ENCODE data around the gene SLC2A14. TPM values are rescaled to one million over a fixed set of nuclear protein-coding genes. Genes with fewer than 3 reads are reported as not detected.
"Not testable (repeated sequence)": the region's sequence is repeated elsewhere in the genome, so short reads cannot be mapped to it uniquely, and the experiment has no call there.

The SLC2A14 gene
- polyA plus RNA-seq, 1 experiment: 0.17 TPM

DNA sequence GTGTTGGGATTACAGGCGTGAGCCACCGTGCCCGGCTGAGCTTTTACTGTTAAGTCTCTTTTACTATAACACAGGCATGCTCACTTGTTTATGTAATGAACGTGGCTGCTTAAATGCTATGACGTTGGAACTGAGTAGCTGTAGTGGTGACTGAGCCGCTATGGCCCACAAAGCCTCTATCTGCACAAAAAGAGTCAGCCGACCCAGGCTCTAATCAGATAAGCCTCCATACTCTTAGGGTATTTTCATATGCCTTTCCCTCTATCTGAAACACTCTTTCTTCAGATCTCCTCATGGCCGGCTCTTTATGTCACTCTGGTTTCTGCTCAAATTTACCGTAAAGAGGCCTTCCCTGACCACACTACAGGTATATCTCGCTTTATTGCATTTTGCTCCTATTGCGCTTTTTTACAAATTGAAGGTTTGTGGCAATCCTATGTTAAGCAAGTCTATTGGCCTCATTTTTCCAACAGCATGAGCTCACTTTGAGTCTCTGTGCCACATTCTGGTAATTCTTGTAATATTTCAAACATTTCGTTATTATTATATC is 8.0 kb downstream of the SLC2A14 start:
- DNase-seq (ENCODE audit: low read depth, low spot score): no peak
- Histone ChIP-seq H3K27me3 (ENCODE audit: control insufficient read depth, insufficient read depth, low read length) (no peaks in the 10 kb centered on the region), H3K27ac (ENCODE audit: low read depth, low read length) (no peak overlapping the region), H3K4me3 (ENCODE audit: low read depth, low read length) (no peak overlapping the region), H3K9me3 (ENCODE audit: control insufficient read depth, insufficient read depth, low read length) (no peaks in the 10 kb centered on the region)
- TF ChIP-seq, protein P1, sequence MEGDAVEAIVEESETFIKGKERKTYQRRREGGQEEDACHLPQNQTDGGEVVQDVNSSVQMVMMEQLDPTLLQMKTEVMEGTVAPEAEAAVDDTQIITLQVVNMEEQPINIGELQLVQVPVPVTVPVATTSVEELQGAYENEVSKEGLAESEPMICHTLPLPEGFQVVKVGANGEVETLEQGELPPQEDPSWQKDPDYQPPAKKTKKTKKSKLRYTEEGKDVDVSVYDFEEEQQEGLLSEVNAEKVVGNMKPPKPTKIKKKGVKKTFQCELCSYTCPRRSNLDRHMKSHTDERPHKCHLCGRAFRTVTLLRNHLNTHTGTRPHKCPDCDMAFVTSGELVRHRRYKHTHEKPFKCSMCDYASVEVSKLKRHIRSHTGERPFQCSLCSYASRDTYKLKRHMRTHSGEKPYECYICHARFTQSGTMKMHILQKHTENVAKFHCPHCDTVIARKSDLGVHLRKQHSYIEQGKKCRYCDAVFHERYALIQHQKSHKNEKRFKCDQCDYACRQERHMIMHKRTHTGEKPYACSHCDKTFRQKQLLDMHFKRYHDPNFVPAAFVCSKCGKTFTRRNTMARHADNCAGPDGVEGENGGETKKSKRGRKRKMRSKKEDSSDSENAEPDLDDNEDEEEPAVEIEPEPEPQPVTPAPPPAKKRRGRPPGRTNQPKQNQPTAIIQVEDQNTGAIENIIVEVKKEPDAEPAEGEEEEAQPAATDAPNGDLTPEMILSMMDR (IDR thresholded peaks at IDR 0.05; ENCODE audit: low read depth, low read length): no peak
- ChIA-PET CTCF (interaction anchor here (0.5 to 2.0 kb wide), 2 partner anchors 43 to 69 kb away, joined by 4 to 12 read pairs; no protein-coding TSS in a partner anchor), POLR2A (no interaction called here)

DNA sequence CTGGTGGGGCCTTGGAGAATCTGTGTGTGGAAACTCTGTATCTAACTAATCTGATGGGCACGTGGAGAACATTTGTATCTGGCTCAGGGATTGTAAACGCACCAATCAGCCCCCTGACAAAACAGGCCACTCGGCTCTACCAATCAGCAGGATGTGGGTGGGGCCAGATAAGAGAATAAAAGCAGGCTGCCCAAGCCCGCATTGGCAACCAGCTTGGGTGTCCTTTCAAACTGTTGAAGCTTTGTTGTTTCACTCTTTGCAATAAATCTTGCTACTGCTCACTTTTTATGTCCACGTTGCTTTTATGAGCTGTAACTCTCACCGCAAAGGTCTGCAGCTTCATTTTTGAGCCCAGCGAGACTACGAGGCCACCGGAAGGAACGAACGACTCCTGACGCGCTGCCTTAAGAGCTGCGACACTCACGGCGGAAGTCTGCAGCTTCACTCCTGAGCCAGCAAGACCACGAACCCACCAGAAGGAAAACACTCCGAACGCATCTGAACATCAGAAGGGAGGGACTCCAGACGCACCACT is 9.8 kb downstream of the SLC2A14 start:
- DNase-seq (ENCODE audit: low read depth, low spot score); H3K27me3 ChIP-seq (ENCODE audit: control insufficient read depth, insufficient read depth, low read length); POLR2A ChIA-PET; H3K9me3 ChIP-seq (ENCODE audit: control insufficient read depth, insufficient read depth, low read length); H3K27ac ChIP-seq (ENCODE audit: low read depth, low read length); H3K4me3 ChIP-seq (ENCODE audit: low read depth, low read length): not testable (repeated sequence)
- CTCF ChIA-PET: interaction anchor here (2.0 to 2.1 kb wide), 2 partner anchors 70 kb away, joined by 12 to 14 read pairs; no protein-coding TSS in a partner anchor

DNA sequence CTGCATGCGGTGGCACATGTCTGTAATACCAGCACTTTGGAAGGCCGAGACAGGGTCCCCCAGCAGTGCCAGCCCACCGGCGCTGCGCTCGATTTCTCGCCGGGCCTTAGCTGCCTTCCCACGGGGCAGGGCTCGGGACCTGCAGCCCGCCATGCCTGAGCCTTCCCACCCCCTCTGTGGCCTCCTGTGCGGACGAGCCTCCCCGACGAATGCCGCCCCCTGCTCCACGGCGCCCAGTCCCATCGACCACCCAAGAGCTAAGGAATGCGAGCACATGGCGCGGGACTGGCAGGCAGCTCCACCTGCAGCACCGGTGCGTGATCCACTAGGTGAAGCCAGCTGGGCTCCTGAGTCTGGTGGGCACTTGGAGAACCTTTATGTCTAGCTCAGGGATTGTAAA is 10.4 kb downstream of the SLC2A14 start:
- H3K27ac ChIP-seq (ENCODE audit: low read depth, low read length); H3K4me3 ChIP-seq (ENCODE audit: low read depth, low read length); H3K9me3 ChIP-seq (ENCODE audit: control insufficient read depth, insufficient read depth, low read length); POLR2A ChIA-PET; H3K27me3 ChIP-seq (ENCODE audit: control insufficient read depth, insufficient read depth, low read length); DNase-seq (ENCODE audit: low read depth, low spot score): not testable (repeated sequence)
- CTCF ChIA-PET: interaction anchor here (2.1 kb wide), 1 partner anchor 71 kb away, joined by 14 read pairs; no protein-coding TSS in a partner anchor

DNA sequence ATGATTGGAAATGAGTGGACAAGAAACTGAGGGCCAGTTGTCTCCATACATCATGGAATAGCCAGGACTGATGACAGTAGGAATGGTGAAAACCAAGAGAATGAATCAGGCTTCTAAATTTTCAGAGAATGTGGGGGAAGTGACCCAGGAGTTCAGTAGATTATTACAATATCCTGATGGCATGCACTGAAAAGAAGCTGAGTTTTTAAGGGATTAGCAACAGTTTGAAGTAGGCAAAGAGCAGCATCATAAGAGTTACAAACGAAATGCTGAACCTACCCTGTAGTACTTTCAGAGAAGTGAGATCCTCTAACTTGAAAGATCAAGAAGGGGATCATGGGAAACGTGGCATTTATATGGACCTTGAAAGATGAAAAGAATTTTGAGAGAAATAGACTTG is 13.2 kb downstream of the SLC2A14 start:
- H3K4me3 ChIP-seq (ENCODE audit: low read depth, low read length): no peak overlapping the region; the same call in 1 of the 2 replicates
- CTCF ChIA-PET: interaction anchor here (0.6 to 2.6 kb wide), 16 partner anchors 10 to 418 kb away, joined by 3 to 24 read pairs (median 5); no protein-coding TSS in a partner anchor
- POLR2A ChIA-PET: interaction anchor here (0.7 to 3.1 kb wide), 6 partner anchors 15 to 136 kb away, joined by 3 to 25 read pairs (median 6); partner anchors contain the start of gene SLC2A3
- no peaks in the 10 kb centered on the region for H3K27me3 ChIP-seq (ENCODE audit: control insufficient read depth, insufficient read depth, low read length)
- no peaks in the 10 kb centered on the region for H3K9me3 ChIP-seq (ENCODE audit: control insufficient read depth, insufficient read depth, low read length)
- H3K27ac ChIP-seq (ENCODE audit: low read depth, low read length): peak overlapping the region; percentile 98
- DNase-seq (ENCODE audit: low read depth, low spot score): peak; percentile 43
- TF ChIP-seq, protein P1 (IDR thresholded peaks at IDR 0.05; ENCODE audit: low read depth, low read length): no peak

DNA sequence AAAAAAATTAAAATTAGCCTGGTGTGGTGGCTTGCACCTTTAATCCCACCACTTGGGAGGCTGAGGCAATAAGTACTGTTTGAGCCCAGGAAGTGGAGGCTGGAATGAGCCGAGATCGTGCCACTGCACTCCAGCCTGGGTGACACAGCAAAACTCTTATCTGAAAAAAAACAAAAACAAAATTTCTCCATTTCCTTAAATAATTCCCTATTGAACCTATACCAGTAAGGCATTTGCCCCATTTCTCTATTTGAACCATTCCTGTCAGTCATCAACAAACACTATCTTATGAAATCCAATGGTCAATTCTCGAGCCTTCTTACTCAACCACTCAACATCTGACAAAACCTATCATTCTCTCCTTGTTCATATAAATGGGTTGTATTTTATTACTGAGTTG is 14.7 kb downstream of the SLC2A14 start:
- no peak for DNase-seq (ENCODE audit: low read depth, low spot score)
- TF ChIP-seq, protein P1 (IDR thresholded peaks at IDR 0.05; ENCODE audit: low read depth, low read length): no peak
- CTCF ChIA-PET: interaction anchor here (0.5 to 3.3 kb wide), 4 partner anchors 12 to 136 kb away, joined by 3 to 13 read pairs (median 8); no protein-coding TSS in a partner anchor
- POLR2A ChIA-PET: no interaction called here
- H3K9me3 ChIP-seq (ENCODE audit: control insufficient read depth, insufficient read depth, low read length): no peaks in the 10 kb centered on the region
- H3K4me3 ChIP-seq (ENCODE audit: low read depth, low read length): no peak overlapping the region
- H3K27me3 ChIP-seq (ENCODE audit: control insufficient read depth, insufficient read depth, low read length): no peaks in the 10 kb centered on the region
- H3K27ac ChIP-seq (ENCODE audit: low read depth, low read length): no peak overlapping the region

DNA sequence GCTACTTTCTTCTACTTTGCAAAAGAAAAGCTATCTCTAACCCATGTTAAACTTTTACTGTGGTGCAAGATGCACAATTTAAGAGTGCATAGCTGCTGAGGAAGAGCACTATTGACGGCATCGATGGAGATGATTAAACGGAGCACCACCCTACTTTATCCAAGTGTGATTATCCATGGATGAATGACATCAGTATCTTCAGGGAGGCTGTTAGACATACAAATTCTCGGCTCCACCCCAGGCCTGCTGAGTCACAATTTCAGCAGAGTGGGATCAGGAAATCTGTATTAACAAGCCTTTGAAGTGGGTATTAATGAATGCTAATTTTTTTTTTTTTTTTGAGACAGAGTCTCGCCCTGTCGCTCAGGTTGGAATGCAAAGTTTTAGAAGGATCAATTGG is 16.2 kb downstream of the SLC2A14 start:
- TF ChIP-seq, protein P1 (IDR thresholded peaks at IDR 0.05; ENCODE audit: low read depth, low read length): no peak

More for the DNA sequence above, 16.2 kb downstream of the SLC2A14 start:
- no peaks in the 10 kb centered on the region for H3K9me3 ChIP-seq (ENCODE audit: control insufficient read depth, insufficient read depth, low read length)
- ChIA-PET CTCF (interaction anchor here (1.2 to 3.3 kb wide), 3 partner anchors 48 to 189 kb away, joined by 4 to 13 read pairs (median 5); no protein-coding TSS in a partner anchor), POLR2A (no interaction called here)
- no peaks in the 10 kb centered on the region for H3K27me3 ChIP-seq (ENCODE audit: control insufficient read depth, insufficient read depth, low read length)
- no peak overlapping the region for H3K27ac ChIP-seq (ENCODE audit: low read depth, low read length)
- H3K4me3 ChIP-seq (ENCODE audit: low read depth, low read length): no peak overlapping the region
- DNase-seq (ENCODE audit: low read depth, low spot score): no peak

Data from AG04450 (cell line).